LNCaP clone FGC (cell line): ENCODE measurements around the gene MCM9.

Experiments used
- DNase-seq: peaks from one replicate; pipeline ENCODE4 v3.0.0-alpha.2; 2011; ENCODE audit warnings: low read depth
- H3K4me3 ChIP-seq: 2 replicates; pipeline ENCODE4 v1.5.1; 2011; ENCODE audit warnings: mild to moderate bottlenecking, low read depth, low read length, control low read depth
- CTCF ChIP-seq: IDR thresholded peaks from 2 replicates; pipeline ENCODE4 v1.5.1; 2012; ENCODE audit warnings: mild to moderate bottlenecking; ENCODE audit not compliant: control insufficient read depth, insufficient read depth; ENCODE audit errors: extremely low read depth

Gene MCM9

GRCh38 chr6:118934461-118935330 lies at the start of gene MCM9:
TSS of gene MCM9 (minus strand) at chr6:118935159. CDS start at chr6:118931723, 3,436 bp downstream.
- peak; percentile 59 for DNase-seq
- no peak for TF ChIP-seq CTCF
- H3K4me3 ChIP-seq = peak within 1 kb of the TSS; percentile 89

GRCh38 chr6:118984342-118984741 lies 49.4 kb upstream of the MCM9 start:
- DNase-seq = no peak
- H3K4me3 ChIP-seq = no peak overlapping the region
- TF ChIP-seq CTCF = no peak

- TF ChIP-seq CTCF = no peak
- no peak for DNase-seq
- no peak overlapping the region for H3K4me3 ChIP-seq
Measured at GRCh38 chr6:118982575-118982911, 47.6 kb upstream of the MCM9 start.

- no peak for DNase-seq
- H3K4me3 ChIP-seq = no peak overlapping the region
- TF ChIP-seq CTCF = no peak
Measured at GRCh38 chr6:118981884-118982574, 47.1 kb upstream of the MCM9 start.

- TF ChIP-seq CTCF = no peak
- H3K4me3 ChIP-seq = no peak overlapping the region
- DNase-seq = no peak
Measured at GRCh38 chr6:118980063-118980462, 45.1 kb upstream of the MCM9 start.

GRCh38 chr6:118974790-118975189 lies 39.8 kb upstream of the MCM9 start:
- no peak overlapping the region for H3K4me3 ChIP-seq
- DNase-seq = no peak
- no peak for TF ChIP-seq CTCF
